GM18870 (cell line): ENCODE data around the gene ETV1.
"Not testable (repeated sequence)": the region's sequence is repeated elsewhere in the genome, so short reads cannot be mapped to it uniquely, and the experiment has no call there.

Experiments
- ATAC-seq: cut with Tn5 transposase; IDR thresholded peaks from one replicate; pipeline ENCODE4 v1.9.1; 2021; ENCODE audit warnings: moderate library complexity; ENCODE audit not compliant: unreplicated experiment

Gene ETV1

GRCh38 chr7:13933536-13933935 is 55.9 kb downstream of the ETV1 start:
- ATAC-seq, result no peak

GRCh38 chr7:13933091-13933490 is 56.4 kb downstream of the ETV1 start:
- no peak for ATAC-seq

GRCh38 chr7:13932131-13932530 is 57.3 kb downstream of the ETV1 start:
- ATAC-seq, result no peak

- ATAC-seq, result no peak
Observed at GRCh38 chr7:13921062-13921461, 68.4 kb downstream of the ETV1 start.

GRCh38 chr7:13920053-13920697 is 69.3 kb downstream of the ETV1 start:
- no peak for ATAC-seq

GRCh38 chr7:13918333-13918732 is 71.1 kb downstream of the ETV1 start:
- not testable (repeated sequence) for ATAC-seq

- ATAC-seq, result not testable (repeated sequence)
Observed at GRCh38 chr7:13917103-13917502, 72.4 kb downstream of the ETV1 start.

- no peak for ATAC-seq
Observed at GRCh38 chr7:13915891-13916290, 73.6 kb downstream of the ETV1 start.

- no peak for ATAC-seq
Observed at GRCh38 chr7:13912715-13913278, 76.7 kb downstream of the ETV1 start.

GRCh38 chr7:13911909-13912308 is 77.6 kb downstream of the ETV1 start:
- ATAC-seq, result no peak

- peak; percentile 43 for ATAC-seq
Observed at GRCh38 chr7:13910805-13911551, 78.5 kb downstream of the ETV1 start.

- no peak for ATAC-seq
Observed at GRCh38 chr7:13908667-13909397, 80.6 kb downstream of the ETV1 start.

GRCh38 chr7:13907831-13908230 is 81.6 kb downstream of the ETV1 start:
- no peak for ATAC-seq

- no peak for ATAC-seq
Observed at GRCh38 chr7:13904689-13905088, 84.8 kb downstream of the ETV1 start.

GRCh38 chr7:13904007-13904406 is 85.5 kb downstream of the ETV1 start:
- no peak for ATAC-seq

- ATAC-seq, result no peak
Observed at GRCh38 chr7:13901577-13901976, 87.9 kb downstream of the ETV1 start.

- no peak for ATAC-seq
Observed at GRCh38 chr7:13898957-13899670, 90.4 kb downstream of the ETV1 start.

GRCh38 chr7:13897819-13898218 is 91.6 kb downstream of the ETV1 start:
- no peak for ATAC-seq

GRCh38 chr7:13894954-13895353 is 94.5 kb downstream of the ETV1 start:
- no peak for ATAC-seq

- no peak for ATAC-seq
Observed at GRCh38 chr7:13894377-13894776, 95.1 kb downstream of the ETV1 start.

- ATAC-seq, result no peak
Observed at GRCh38 chr7:13890793-13891192, 98.7 kb downstream of the ETV1 start.
